AG04450 (cell line): ENCODE data around the gene P4HA2. TPM values are rescaled to one million over a fixed set of nuclear protein-coding genes. Genes with fewer than 3 reads are reported as not detected.

ENCODE experiments used
- CTCF ChIA-PET: fragments of 300-600, 350-600 bp; formaldehyde crosslinking; extraction: SDS; loops from one replicate; lab custom pipeline; 2022; ENCODE audit warnings: antibody characterized with exemption, inconsistent platforms; lab: Charles Lee
- POLR2A ChIA-PET: fragments of 350-600 bp; formaldehyde crosslinking; extraction: SDS; loops from one replicate; lab custom pipeline; 2021; ENCODE audit warnings: antibody characterized with exemption, inconsistent platforms; lab: Yijun Ruan, JAX
- DNase-seq: peaks from one replicate; pipeline ENCODE4 v3.0.0-alpha.2; 2011; ENCODE audit warnings: low read depth, low spot score
- H3K27ac ChIP-seq: one replicate; pipeline ENCODE4 v1.5.1; 2012; ENCODE audit warnings: low read depth, low read length, control low read depth
- H3K27me3 ChIP-seq: one replicate; pipeline ENCODE4 v1.6.0; 2012; ENCODE audit warnings: low read length; ENCODE audit not compliant: control insufficient read depth, insufficient read depth
- H3K4me3 ChIP-seq: 2 replicates; pipeline ENCODE4 v1.5.1; 2011; ENCODE audit warnings: mild to moderate bottlenecking, low read depth, low read length, control low read depth
- H3K9me3 ChIP-seq: 2 replicates; pipeline ENCODE4 v1.5.1; 2012; ENCODE audit warnings: low read length; ENCODE audit not compliant: control insufficient read depth, insufficient read depth
- CTCF ChIP-seq: IDR thresholded peaks from 2 replicates; pipeline ENCODE4 v1.5.1; 2011; ENCODE audit warnings: low read depth, low read length, control low read depth, inconsistent platforms
- polyA plus RNA-seq: library from polyadenylated mRNA; depleted of rRNA; stranded (reverse); fragments of >200 nt; gene quantifications from 2 replicates; pipeline ENCODE4 v1.2.3, GENCODE V29; 2011

Gene P4HA2
- polyA plus RNA-seq, 1 experiment: 178 TPM

DNA sequence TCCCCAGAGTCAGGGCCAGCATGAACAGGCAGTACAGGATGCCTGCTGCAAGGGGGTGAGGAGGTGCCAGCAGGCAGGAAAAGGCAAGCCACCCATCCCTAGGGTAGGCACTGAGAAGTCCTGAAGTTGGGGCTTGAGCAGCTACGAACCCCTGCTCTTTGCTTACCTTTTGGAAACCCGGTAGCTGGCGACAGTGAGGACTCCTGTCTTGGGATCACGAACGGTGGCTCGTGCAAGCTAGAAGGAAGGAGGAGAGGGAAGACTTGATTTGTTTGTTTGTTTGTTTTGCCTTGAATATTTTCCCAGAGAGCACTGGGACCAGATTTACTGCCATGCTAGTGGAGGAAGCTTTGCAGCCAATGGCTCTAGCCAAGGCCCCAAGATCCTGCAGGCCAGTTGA lies 23.7 kb downstream of the P4HA2 start:
- ChIA-PET POLR2A (no interaction called here), CTCF (interaction anchor here (0.6 to 2.2 kb wide), 3 partner anchors 14 to 90 kb away, joined by 3 to 13 read pairs (median 5); no protein-coding TSS in a partner anchor)
- no peak for DNase-seq
- no peak for TF ChIP-seq CTCF
- Histone ChIP-seq H3K27me3 (no peaks in the 10 kb centered on the region), H3K4me3 (no peak overlapping the region), H3K27ac (no peak overlapping the region), H3K9me3 (no peaks in the 10 kb centered on the region)

- Histone ChIP-seq H3K4me3 (no peak overlapping the region), H3K27me3 (no peaks in the 10 kb centered on the region), H3K27ac (no peak overlapping the region), H3K9me3 (no peaks in the 10 kb centered on the region)
- ChIA-PET POLR2A (no interaction called here), CTCF (interaction anchor here (0.6 to 2.2 kb wide), 4 partner anchors 13 to 140 kb away, joined by 5 to 13 read pairs (median 6); no protein-coding TSS in a partner anchor)
- no peak for DNase-seq
- TF ChIP-seq CTCF: no peak
Measured at GRCh38 chr5:132203464-132203818, 24.2 kb downstream of the P4HA2 start.

- POLR2A ChIA-PET: no interaction called here
- H3K27ac ChIP-seq: no peak overlapping the region
- no peak overlapping the region for H3K4me3 ChIP-seq
- CTCF ChIA-PET: interaction anchor here (1.2 to 2.2 kb wide), 4 partner anchors 13 to 139 kb away, joined by 5 to 13 read pairs (median 6); no protein-coding TSS in a partner anchor
- H3K27me3 ChIP-seq: no peaks in the 10 kb centered on the region
- DNase-seq: no peak
- H3K9me3 ChIP-seq: no peaks in the 10 kb centered on the region
- no peak for TF ChIP-seq CTCF
Measured at GRCh38 chr5:132202711-132203463, 24.8 kb downstream of the P4HA2 start.

DNA sequence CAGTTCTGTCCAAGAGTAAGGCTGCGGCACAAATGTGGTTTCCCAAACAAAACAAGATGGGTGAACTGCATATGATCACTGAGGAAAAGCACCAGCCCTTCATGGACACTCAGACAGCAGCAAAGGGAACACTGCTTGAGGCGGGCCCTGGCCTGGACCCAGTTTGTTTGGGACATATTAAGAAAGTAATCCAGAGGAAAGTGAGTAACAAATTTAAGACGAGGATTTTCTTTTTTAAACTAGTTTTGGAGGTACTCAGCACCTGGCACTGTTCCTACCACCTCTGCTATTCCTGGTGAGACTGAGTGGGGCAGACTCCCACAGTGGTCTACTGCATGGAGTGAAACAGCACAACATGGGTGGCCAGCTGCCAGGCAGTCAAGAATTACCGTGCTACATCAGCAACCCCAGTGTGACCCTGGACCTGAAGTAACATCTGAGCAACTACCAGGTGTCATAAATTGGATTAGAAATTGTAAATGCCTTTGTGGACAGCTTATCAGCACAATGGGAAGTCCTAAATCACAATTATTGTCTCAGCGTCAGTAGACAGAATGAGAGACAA lies 28.5 kb downstream of the P4HA2 start:
- Histone ChIP-seq H3K27ac (no peak overlapping the region), H3K4me3 (no peak overlapping the region), H3K27me3 (no peaks in the 10 kb centered on the region), H3K9me3 (no peaks in the 10 kb centered on the region)
- no peak for TF ChIP-seq CTCF
- ChIA-PET CTCF (interaction anchor here (1.0 kb wide), 1 partner anchor 9 kb away, joined by 6 read pairs; no protein-coding TSS in a partner anchor), POLR2A (no interaction called here)
- DNase-seq: no peak

DNA sequence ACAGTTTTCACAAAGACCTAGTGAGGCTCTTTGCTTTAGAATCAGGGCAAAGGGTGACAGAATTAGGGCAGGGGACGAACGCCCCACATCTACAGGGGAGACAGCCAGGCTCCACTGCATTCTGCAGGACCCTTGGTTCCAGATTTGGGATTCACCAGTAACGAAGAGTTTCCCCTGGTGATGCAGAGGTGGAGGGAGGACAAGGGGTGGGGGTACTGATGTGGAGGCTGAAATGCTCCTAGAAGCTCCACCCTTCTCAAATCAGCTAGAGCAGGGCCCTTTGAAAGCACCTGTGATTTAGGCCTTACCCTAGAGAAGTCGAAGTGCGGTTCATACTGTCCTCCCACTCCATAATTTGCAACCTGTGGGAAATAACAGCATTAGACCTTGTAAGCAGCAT lies 29.1 kb downstream of the P4HA2 start:
- DNase-seq: no peak
- H3K4me3 ChIP-seq: no peak overlapping the region
- no peak overlapping the region for H3K27ac ChIP-seq
- ChIA-PET POLR2A (no interaction called here), CTCF (interaction anchor here (1.0 kb wide), 1 partner anchor 8 kb away, joined by 6 read pairs; no protein-coding TSS in a partner anchor)
- no peak for TF ChIP-seq CTCF
- H3K27me3 ChIP-seq: no peaks in the 10 kb centered on the region
- H3K9me3 ChIP-seq: no peaks in the 10 kb centered on the region
